Ascending aorta (tissue), 2 donors: Measurements from ENCODE around the gene ACOT4. TPM values are rescaled to one million over a fixed set of nuclear protein-coding genes. Genes with fewer than 3 reads are reported as not detected.

ENCODE experiments used
- DNase-seq, 2 donors: peaks; one replicate each; pipeline ENCODE4 v3.0.0-alpha.2; 2019; ENCODE audit warnings: low spot score in 2 of 2
- H3K27ac ChIP-seq, 2 donors: fragments of 200-600 bp; sonication (generic); one replicate each; pipeline ENCODE4 v1.5.1; 2016 to 2017; ENCODE audit warnings: mild to moderate bottlenecking in 1 of 2
- H3K27me3 ChIP-seq: fragments of 200-600 bp; sonication (generic); one replicate; pipeline ENCODE4 v1.5.1; 2017
- H3K36me3 ChIP-seq, 2 donors: fragments of 200-600 bp; sonication (generic); one replicate each; pipeline ENCODE4 v1.5.1; 2016
- H3K4me1 ChIP-seq, 2 donors: fragments of 200-600 bp; sonication (generic); one replicate each; pipeline ENCODE4 v1.5.1; 2016 to 2017; ENCODE audit warnings: mild to moderate bottlenecking in 1 of 2
- H3K4me3 ChIP-seq, 2 donors: fragments of 200-600 bp; sonication (generic); one replicate each; pipeline ENCODE4 v1.5.1; 2016 to 2017; ENCODE audit warnings: mild to moderate bottlenecking in 1 of 2
- H3K9me3 ChIP-seq, 2 donors: fragments of 200-600 bp; sonication (generic); one replicate each; pipeline ENCODE4 v1.5.1; 2016
- intact Hi-C: fragments of 100-400 bp; cut with DNase I; formaldehyde crosslinking; loops from one replicate; pipeline ENCODE4 v1.15.1; 2023
- total RNA-seq: library from RNA; depleted of rRNA; stranded (reverse); fragments of >200 nt; gene quantifications from one replicate; pipeline ENCODE4 v1.1.0, GENCODE V29; 2016
- TF ChIP-seq, protein P1 (sequence below), 3 experiments: fragments of 200-600 bp in 2 of 3; fragments of 450-650 bp in 1 of 3; sonication (generic) in 2 of 3; IDR thresholded peaks; one replicate each; pipeline ENCODE4 v1.5.1; 2016 to 2019; ENCODE audit warnings: antibody characterized with exemption in 3 of 3, mild to moderate bottlenecking in 1 of 3, moderate library complexity in 1 of 3

Gene ACOT4
- total RNA-seq, 1 donor from 2014 or later = 1.9 TPM

DNA sequence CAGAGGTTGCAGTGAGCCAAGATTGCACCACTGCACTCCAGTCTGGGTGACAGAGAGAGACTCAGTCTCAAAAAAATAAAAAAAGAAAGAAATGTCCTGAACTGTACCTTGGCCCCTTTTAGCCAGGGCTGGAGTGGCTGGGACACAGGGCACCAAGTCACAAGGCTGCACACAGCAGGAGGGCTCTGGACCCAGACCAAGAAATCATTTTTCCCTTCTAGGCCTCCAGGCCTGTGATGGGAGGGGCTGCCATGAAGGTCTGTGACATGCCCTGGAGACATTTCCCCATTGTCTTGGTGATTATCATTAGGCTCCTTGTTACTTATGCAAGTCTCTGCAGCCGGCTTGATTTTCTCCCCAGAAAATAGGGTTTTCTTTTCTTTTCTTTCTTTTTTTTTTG lies 15.6 kb downstream of the ACOT4 start:
- H3K36me3 ChIP-seq = no peaks in the 10 kb centered on the region
- no peak for DNase-seq
- no peaks in the 10 kb centered on the region for H3K9me3 ChIP-seq
- no peak overlapping the region for H3K4me3 ChIP-seq
- TF ChIP-seq, protein P1, sequence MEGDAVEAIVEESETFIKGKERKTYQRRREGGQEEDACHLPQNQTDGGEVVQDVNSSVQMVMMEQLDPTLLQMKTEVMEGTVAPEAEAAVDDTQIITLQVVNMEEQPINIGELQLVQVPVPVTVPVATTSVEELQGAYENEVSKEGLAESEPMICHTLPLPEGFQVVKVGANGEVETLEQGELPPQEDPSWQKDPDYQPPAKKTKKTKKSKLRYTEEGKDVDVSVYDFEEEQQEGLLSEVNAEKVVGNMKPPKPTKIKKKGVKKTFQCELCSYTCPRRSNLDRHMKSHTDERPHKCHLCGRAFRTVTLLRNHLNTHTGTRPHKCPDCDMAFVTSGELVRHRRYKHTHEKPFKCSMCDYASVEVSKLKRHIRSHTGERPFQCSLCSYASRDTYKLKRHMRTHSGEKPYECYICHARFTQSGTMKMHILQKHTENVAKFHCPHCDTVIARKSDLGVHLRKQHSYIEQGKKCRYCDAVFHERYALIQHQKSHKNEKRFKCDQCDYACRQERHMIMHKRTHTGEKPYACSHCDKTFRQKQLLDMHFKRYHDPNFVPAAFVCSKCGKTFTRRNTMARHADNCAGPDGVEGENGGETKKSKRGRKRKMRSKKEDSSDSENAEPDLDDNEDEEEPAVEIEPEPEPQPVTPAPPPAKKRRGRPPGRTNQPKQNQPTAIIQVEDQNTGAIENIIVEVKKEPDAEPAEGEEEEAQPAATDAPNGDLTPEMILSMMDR (IDR thresholded peaks at IDR 0.05) = no peak
- H3K27me3 ChIP-seq = no peaks in the 10 kb centered on the region
- no peak overlapping the region for H3K27ac ChIP-seq
- intact Hi-C loops = no loop called here
- H3K4me1 ChIP-seq = no peaks in the 10 kb centered on the region

DNA sequence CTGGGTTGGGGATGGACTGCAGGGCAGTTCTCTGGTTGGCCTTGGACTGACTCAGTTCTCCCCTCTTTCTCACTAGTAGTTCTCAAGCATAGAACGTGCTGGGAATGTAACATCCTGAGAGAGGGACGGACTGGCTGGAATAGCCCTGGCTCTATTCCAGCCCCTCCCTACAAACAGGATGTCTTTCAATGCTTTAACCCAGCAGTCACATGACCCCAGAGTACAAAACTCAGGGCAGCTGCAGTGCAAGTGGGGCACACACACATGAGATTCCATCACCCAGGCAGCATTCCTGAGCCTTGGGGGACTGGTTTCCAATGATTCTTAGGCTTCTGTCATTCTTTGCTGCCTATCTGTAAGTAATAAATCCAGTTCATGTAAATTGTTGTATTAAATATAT lies 19.0 kb downstream of the ACOT4 start:
- TF ChIP-seq, protein P1 (IDR thresholded peaks at IDR 0.05) = no peak
- H3K9me3 ChIP-seq = no peaks in the 10 kb centered on the region
- H3K4me3 ChIP-seq = no peak overlapping the region
- H3K27ac ChIP-seq = no peak overlapping the region
- no peaks in the 10 kb centered on the region for H3K36me3 ChIP-seq
- no peaks in the 10 kb centered on the region for H3K27me3 ChIP-seq
- DNase-seq = no peak
- intact Hi-C loops = loop anchor here (5.0 kb wide), 1 partner anchor 118 kb away; the partner anchor contains the start of gene RIOX1
- no peaks in the 10 kb centered on the region for H3K4me1 ChIP-seq

DNA sequence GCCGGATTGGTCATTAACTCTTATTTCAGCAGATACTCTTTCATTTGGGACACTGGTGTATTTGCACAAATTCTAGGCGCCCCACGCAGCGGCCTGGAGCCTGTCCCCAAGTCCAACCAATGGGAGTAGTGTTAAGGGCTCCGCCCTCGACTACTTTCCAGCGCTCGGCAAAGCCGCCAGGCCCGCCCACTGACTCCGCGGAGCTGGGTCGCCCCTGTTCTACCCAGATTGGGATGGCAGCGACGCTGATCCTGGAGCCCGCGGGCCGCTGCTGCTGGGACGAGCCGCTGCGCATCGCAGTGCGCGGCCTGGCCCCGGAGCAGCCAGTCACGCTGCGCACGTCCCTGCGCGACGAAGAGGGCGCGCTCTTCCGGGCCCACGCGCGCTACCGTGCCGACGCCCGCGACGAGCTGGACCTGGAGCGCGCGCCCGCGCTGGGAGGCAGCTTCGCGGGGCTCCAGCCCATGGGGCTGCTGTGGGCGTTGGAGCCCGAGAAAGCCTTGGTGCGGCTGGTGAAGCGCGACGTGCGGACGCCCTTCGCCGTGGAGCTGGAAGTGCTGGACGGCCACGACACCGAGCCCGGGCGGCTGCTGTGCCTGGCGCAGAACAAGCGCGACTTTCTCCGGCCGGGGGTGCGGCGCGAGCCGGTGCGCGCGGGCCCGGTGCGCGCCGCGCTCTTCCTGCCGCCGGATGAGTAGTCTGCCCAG lies 20.8 kb downstream of the ACOT4 start, which contains the start of gene ACOT6:
ACOT6 (plus strand) TSS at position 179 of the 707 bp plus-strand sequence; CDS start at position 234, 55 bp downstream.
- no peaks in the 10 kb centered on the region for H3K4me1 ChIP-seq
- H3K36me3 ChIP-seq = no peaks in the 10 kb centered on the region
- DNase-seq = peak; percentile 15 to 85
- TF ChIP-seq, protein P1 (IDR thresholded peaks at IDR 0.05) = no peak
- peak within 1 kb of the TSS; percentile 85 to 86 for H3K27ac ChIP-seq
- H3K27me3 ChIP-seq = no peaks in the 10 kb centered on the region
- H3K9me3 ChIP-seq = no peaks in the 10 kb centered on the region
- H3K4me3 ChIP-seq = peak within 1 kb of the TSS; percentile 73 to 80
- intact Hi-C loops = loop anchor here (2.0 to 5.0 kb wide), 2 partner anchors 42 to 120 kb away; partner anchors contain the start of gene RIOX1

DNA sequence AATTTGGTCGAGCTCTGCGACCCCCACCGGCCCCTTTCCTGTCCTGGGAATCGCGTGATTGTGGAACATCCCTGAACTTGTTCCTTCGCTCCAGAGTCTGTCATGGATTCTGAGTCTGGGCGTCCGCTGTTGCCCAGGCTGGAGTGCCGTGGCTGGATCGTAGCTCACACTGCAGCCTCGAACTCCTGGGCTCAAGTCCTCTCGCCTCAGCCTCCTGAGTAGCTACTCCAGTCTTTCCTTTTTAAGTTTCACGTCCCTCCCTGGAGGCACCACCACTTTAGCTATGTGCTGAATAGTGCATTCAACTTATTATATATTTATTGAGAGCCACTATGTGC lies 21.3 kb downstream of the ACOT4 start:
- no peaks in the 10 kb centered on the region for H3K27me3 ChIP-seq
- H3K4me1 ChIP-seq = no peaks in the 10 kb centered on the region
- H3K27ac ChIP-seq = peak overlapping the region; percentile 85 to 86
- H3K36me3 ChIP-seq = no peaks in the 10 kb centered on the region
- TF ChIP-seq, protein P1 (IDR thresholded peaks at IDR 0.05) = no peak
- no peak for DNase-seq
- H3K4me3 ChIP-seq = peak overlapping the region; percentile 73 to 80
- H3K9me3 ChIP-seq = no peaks in the 10 kb centered on the region
- intact Hi-C loops = loop anchor here (2.0 to 5.0 kb wide), 2 partner anchors 42 to 121 kb away; partner anchors contain the start of gene RIOX1

DNA sequence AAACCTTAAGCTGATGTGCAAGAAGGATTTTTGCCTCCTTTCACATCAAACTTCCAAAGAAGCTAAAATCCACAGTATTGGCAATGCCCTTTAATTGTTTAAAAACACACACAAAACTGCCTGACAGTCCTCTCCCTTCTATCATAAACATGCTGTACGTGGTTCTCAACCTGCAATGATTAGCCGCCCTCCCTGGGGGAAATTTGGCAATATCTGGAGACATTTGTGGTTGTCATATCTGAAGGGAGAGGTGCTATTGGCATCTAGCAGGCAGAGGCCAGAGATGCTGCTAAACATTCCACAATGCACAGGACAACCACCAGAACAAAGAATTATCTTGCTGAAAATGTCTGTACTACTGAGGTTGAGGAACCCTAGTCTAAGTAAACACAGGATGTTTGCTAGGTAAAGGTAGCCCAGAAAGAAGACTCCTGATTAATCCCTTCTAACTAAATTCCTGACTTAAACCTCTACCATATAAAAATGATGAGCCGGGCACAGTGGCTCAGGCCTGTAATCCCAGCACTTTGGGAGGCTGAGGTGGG lies 21.8 kb downstream of the ACOT4 start:
- intact Hi-C loops = loop anchor here (2.0 to 5.0 kb wide), 2 partner anchors 43 to 121 kb away; partner anchors contain the start of gene RIOX1
- H3K27me3 ChIP-seq = no peaks in the 10 kb centered on the region
- no peak for DNase-seq
- no peaks in the 10 kb centered on the region for H3K4me1 ChIP-seq
- H3K27ac ChIP-seq = peak overlapping the region; percentile 85 to 86
- TF ChIP-seq, protein P1 (IDR thresholded peaks at IDR 0.05) = no peak
- no peaks in the 10 kb centered on the region for H3K9me3 ChIP-seq
- peak overlapping the region in 1 of 2 donors; percentile 80 for H3K4me3 ChIP-seq
- H3K36me3 ChIP-seq = no peaks in the 10 kb centered on the region
